B cell (primary cell): ENCODE results near the gene MOB1A.

ENCODE experiments used
- CTCF ChIP-seq: fragments of 200-600 bp; IDR thresholded peaks from one replicate; pipeline ENCODE4 v1.8.0; 2022; ENCODE audit warnings: antibody characterized with exemption, mild to moderate bottlenecking
- EZH2 ChIP-seq: IDR thresholded peaks from 2 replicates; pipeline ENCODE4 v1.6.1; 2012; ENCODE audit warnings: borderline replicate concordance, low read depth, mild to moderate bottlenecking, moderate library complexity, low read length; ENCODE audit not compliant: insufficient read depth, poor library complexity, severe bottlenecking

- TF ChIP-seq CTCF (no peak), EZH2 (no peak)
These were observed 25.8 kb upstream of the MOB1A start for GRCh38 chr2:74204436-74204835.
